ENCODE data around the gene USP17L17.
"Not testable (repeated sequence)": the region's sequence is repeated elsewhere in the genome, so short reads cannot be mapped to it uniquely, and the experiment has no call there.

DNA sequence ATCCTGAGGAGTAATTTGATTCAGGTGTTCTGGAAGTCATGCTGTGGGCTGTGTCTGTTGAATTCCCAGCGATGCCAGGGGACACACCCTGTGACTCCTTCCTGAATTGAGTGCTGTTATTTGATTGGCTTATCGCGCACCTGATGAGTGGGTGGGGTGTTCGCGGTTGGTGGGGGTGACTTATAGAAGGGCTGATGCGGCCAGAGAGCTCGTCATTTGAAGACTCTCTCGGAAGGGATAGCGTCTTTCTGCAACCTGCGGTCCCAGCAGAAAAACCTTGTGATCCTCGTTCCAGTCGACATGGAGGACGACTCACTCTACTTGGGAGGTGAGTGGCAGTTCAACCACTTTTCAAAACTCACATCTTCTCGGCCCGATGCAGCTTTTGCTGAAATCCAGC, 23.6 kb downstream of the USP17L17 start, which contains the start of gene USP17L22:
- TF ChIP-seq, protein P1, sequence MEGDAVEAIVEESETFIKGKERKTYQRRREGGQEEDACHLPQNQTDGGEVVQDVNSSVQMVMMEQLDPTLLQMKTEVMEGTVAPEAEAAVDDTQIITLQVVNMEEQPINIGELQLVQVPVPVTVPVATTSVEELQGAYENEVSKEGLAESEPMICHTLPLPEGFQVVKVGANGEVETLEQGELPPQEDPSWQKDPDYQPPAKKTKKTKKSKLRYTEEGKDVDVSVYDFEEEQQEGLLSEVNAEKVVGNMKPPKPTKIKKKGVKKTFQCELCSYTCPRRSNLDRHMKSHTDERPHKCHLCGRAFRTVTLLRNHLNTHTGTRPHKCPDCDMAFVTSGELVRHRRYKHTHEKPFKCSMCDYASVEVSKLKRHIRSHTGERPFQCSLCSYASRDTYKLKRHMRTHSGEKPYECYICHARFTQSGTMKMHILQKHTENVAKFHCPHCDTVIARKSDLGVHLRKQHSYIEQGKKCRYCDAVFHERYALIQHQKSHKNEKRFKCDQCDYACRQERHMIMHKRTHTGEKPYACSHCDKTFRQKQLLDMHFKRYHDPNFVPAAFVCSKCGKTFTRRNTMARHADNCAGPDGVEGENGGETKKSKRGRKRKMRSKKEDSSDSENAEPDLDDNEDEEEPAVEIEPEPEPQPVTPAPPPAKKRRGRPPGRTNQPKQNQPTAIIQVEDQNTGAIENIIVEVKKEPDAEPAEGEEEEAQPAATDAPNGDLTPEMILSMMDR (IDR thresholded peaks at IDR 0.05; ENCODE audit: low read length), result not testable (repeated sequence)
- not testable (repeated sequence) for TF ChIP-seq EZH2 (IDR thresholded peaks at IDR 0.05; ENCODE audit: borderline replicate concordance, low read length)

All from OCI-LY1 (cell line).